ENCODE results near the gene LPP. TPM values are rescaled to one million over a fixed set of nuclear protein-coding genes. Genes with fewer than 3 reads are reported as not detected.

The LPP gene
- total RNA-seq, 2 experiments from 2014 or later = 51.3 to 58.9 TPM

GRCh38 chr3:188929137-188929536 lies 775.2 kb downstream of the LPP start:
- H3K4me1 Mint-ChIP-seq (ENCODE audit: low read depth) = peaks cover 2% of the 10 kb centered on the region
- ATAC-seq (no peak), DNase-seq (no peak)
- H3K9me3 Mint-ChIP-seq (ENCODE audit: insufficient read depth) = no peaks in the 10 kb centered on the region
- H3K27me3 Mint-ChIP-seq (ENCODE audit: low read depth) = no peaks in the 10 kb centered on the region
- no peak overlapping the region for H3K4me3 Mint-ChIP-seq
- CTCF ChIA-PET = no interaction called here
- no peak overlapping the region for H3K27ac Mint-ChIP-seq
- no peaks in the 10 kb centered on the region for H3K36me3 Mint-ChIP-seq (ENCODE audit: low read depth)
- POLR2A ChIA-PET = interaction anchor here (0.6 kb wide), 1 partner anchor 1195 kb away, joined by 4 read pairs; no protein-coding TSS in a partner anchor

GRCh38 chr3:188931036-188931435 lies 777.1 kb downstream of the LPP start:
- H3K4me3 Mint-ChIP-seq = no peak overlapping the region
- H3K4me1 Mint-ChIP-seq (ENCODE audit: low read depth) = peaks cover 2% of the 10 kb centered on the region
- ATAC-seq (no peak), DNase-seq (no peak)
- H3K27me3 Mint-ChIP-seq (ENCODE audit: low read depth) = no peaks in the 10 kb centered on the region
- CTCF ChIA-PET = no interaction called here
- no peak overlapping the region for H3K27ac Mint-ChIP-seq
- H3K36me3 Mint-ChIP-seq (ENCODE audit: low read depth) = no peaks in the 10 kb centered on the region
- POLR2A ChIA-PET = no interaction called here
- H3K9me3 Mint-ChIP-seq (ENCODE audit: insufficient read depth) = no peaks in the 10 kb centered on the region

GRCh38 chr3:188931531-188931930 lies 777.6 kb downstream of the LPP start:
- DNase-seq = no peak
- Mint-ChIP-seq H3K27ac (no peak overlapping the region), H3K36me3 (ENCODE audit: low read depth) (no peaks in the 10 kb centered on the region), H3K4me1 (ENCODE audit: low read depth) (peaks cover 2% of the 10 kb centered on the region), H3K27me3 (ENCODE audit: low read depth) (no peaks in the 10 kb centered on the region), H3K9me3 (ENCODE audit: insufficient read depth) (no peaks in the 10 kb centered on the region), H3K4me3 (no peak overlapping the region)
- POLR2A ChIA-PET = no interaction called here
- no peak for ATAC-seq
- CTCF ChIA-PET = no interaction called here

GRCh38 chr3:188934989-188935388 lies 781.0 kb downstream of the LPP start:
- Mint-ChIP-seq H3K36me3 (ENCODE audit: low read depth) (no peaks in the 10 kb centered on the region), H3K9me3 (ENCODE audit: insufficient read depth) (no peaks in the 10 kb centered on the region), H3K4me3 (no peak overlapping the region), H3K27me3 (ENCODE audit: low read depth) (peaks cover 4% of the 10 kb centered on the region), H3K4me1 (ENCODE audit: low read depth) (no peaks in the 10 kb centered on the region), H3K27ac (no peak overlapping the region)
- ATAC-seq = no peak
- ChIA-PET POLR2A (interaction anchor here (1.1 kb wide), 1 partner anchor 1194 kb away, joined by 3 read pairs; no protein-coding TSS in a partner anchor), CTCF (interaction anchor here (1.1 to 3.6 kb wide), 6 partner anchors 9 to 1220 kb away, joined by 3 to 22 read pairs (median 5); no protein-coding TSS in a partner anchor)
- no peak for DNase-seq

- CTCF ChIA-PET = interaction anchor here (1.0 kb wide), 1 partner anchor 18 kb away, joined by 6 read pairs; no protein-coding TSS in a partner anchor
- peaks cover 4% of the 10 kb centered on the region for H3K27me3 Mint-ChIP-seq (ENCODE audit: low read depth)
- H3K9me3 Mint-ChIP-seq (ENCODE audit: insufficient read depth) = no peaks in the 10 kb centered on the region
- DNase-seq (no peak), ATAC-seq (no peak)
- no peak overlapping the region for H3K27ac Mint-ChIP-seq
- H3K36me3 Mint-ChIP-seq (ENCODE audit: low read depth) = no peaks in the 10 kb centered on the region
- no peak overlapping the region for H3K4me3 Mint-ChIP-seq
- POLR2A ChIA-PET = no interaction called here
- H3K4me1 Mint-ChIP-seq (ENCODE audit: low read depth) = no peaks in the 10 kb centered on the region
Measured at GRCh38 chr3:188936597-188937107, 782.7 kb downstream of the LPP start.

- Mint-ChIP-seq H3K36me3 (ENCODE audit: low read depth) (no peaks in the 10 kb centered on the region), H3K27me3 (ENCODE audit: low read depth) (peaks cover 4% of the 10 kb centered on the region), H3K4me3 (no peak overlapping the region), H3K4me1 (ENCODE audit: low read depth) (no peaks in the 10 kb centered on the region), H3K27ac (no peak overlapping the region), H3K9me3 (ENCODE audit: insufficient read depth) (no peaks in the 10 kb centered on the region)
- ATAC-seq (no peak), DNase-seq (no peak)
- ChIA-PET POLR2A (no interaction called here), CTCF (interaction anchor here (1.0 to 1.5 kb wide), 2 partner anchors 17 to 18 kb away, joined by 3 to 6 read pairs; no protein-coding TSS in a partner anchor)
Measured at GRCh38 chr3:188937389-188937788, 783.4 kb downstream of the LPP start.

- Mint-ChIP-seq H3K4me3 (no peak overlapping the region), H3K36me3 (ENCODE audit: low read depth) (no peaks in the 10 kb centered on the region), H3K27me3 (ENCODE audit: low read depth) (peaks cover 4% of the 10 kb centered on the region), H3K9me3 (ENCODE audit: insufficient read depth) (no peaks in the 10 kb centered on the region), H3K4me1 (ENCODE audit: low read depth) (no peaks in the 10 kb centered on the region), H3K27ac (no peak overlapping the region)
- DNase-seq (no peak), ATAC-seq (no peak)
- POLR2A ChIA-PET = no interaction called here
- CTCF ChIA-PET = interaction anchor here (0.9 to 1.5 kb wide), 3 partner anchors 15 to 1199 kb away, joined by 3 to 4 read pairs (median 4); no protein-coding TSS in a partner anchor
Measured at GRCh38 chr3:188938999-188939398, 785.0 kb downstream of the LPP start.

- no peaks in the 10 kb centered on the region for H3K9me3 Mint-ChIP-seq (ENCODE audit: insufficient read depth)
- H3K4me1 Mint-ChIP-seq (ENCODE audit: low read depth) = no peaks in the 10 kb centered on the region
- ChIA-PET CTCF (interaction anchor here (1.2 kb wide), 1 partner anchor 15 kb away, joined by 4 read pairs; no protein-coding TSS in a partner anchor), POLR2A (no interaction called here)
- DNase-seq (no peak), ATAC-seq (no peak)
- no peaks in the 10 kb centered on the region for H3K36me3 Mint-ChIP-seq (ENCODE audit: low read depth)
- peaks cover 4% of the 10 kb centered on the region for H3K27me3 Mint-ChIP-seq (ENCODE audit: low read depth)
- H3K27ac Mint-ChIP-seq = no peak overlapping the region
- H3K4me3 Mint-ChIP-seq = no peak overlapping the region
Measured at GRCh38 chr3:188939814-188940572, 786.0 kb downstream of the LPP start.

Small RNAs within 50 kb of the gene (microRNA-seq; reads per million reads assigned to microRNA genes)
- gene MIR28 = 3,546 reads per million, percentile 90 among the genes with 10 or more reads in this experiment
